NCI-H2227 treated with DMSO at 0.1 percent for 48 hours (cell line): ENCODE results near the gene CARD11.

ENCODE experiments used
- DNase-seq: peaks from one replicate; lab custom pipeline; 2025; lab: John Stamatoyannopoulos, UW

The CARD11 gene

DNA sequence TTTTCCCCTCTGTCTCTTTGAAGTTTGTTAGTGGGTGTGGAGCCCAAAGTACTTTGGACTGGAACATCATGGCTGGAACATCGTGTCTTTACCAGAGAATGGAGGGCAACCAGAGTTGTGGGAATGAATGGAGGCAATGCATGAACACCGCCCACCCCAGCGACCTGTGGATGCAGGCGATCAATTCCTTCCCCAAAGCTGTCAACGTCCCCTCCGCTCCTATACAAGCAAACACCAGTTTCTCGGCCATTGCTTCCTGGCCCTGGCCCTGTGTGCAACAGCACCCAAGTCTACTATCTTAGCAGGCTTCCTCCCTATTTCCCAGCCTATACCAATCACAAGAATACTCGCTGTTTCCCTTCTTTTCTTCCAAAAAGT, 62.6 kb downstream of the CARD11 start:
- no peak for DNase-seq

DNA sequence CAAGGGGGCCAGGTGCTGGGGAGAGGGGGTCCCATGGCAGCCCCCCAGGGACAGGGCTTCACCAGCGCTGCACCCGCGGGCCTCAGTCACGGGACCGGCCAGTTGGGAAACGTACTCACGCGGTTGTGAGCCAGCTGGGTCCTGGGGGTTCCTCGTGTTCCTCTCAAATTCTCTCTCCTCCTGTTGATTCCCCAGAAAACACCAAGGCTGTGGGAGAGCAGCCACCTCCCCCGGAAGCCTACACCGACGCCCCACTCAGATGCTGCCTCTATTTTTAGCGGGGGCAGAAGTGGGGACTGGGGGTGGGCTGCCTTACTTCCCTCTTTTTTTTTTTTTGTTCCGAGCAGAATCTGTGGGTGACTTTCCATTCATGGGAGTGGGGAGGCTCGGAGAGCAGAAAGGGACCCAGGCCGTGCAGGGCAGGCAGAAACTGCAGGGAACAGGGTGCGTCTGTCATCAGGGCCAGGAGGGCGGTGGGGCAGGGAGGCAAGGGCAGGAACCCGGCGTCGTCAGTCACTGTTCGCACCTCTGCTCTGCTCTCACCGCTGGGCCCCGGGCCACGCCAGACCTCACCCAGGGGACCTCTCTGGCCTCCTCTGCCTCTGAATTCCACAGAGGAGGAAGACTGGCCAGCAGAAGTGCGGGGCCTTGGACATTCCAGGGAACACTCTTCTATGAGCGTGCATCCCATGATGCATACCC, 63.1 kb downstream of the CARD11 start:
- DNase-seq = no peak

DNA sequence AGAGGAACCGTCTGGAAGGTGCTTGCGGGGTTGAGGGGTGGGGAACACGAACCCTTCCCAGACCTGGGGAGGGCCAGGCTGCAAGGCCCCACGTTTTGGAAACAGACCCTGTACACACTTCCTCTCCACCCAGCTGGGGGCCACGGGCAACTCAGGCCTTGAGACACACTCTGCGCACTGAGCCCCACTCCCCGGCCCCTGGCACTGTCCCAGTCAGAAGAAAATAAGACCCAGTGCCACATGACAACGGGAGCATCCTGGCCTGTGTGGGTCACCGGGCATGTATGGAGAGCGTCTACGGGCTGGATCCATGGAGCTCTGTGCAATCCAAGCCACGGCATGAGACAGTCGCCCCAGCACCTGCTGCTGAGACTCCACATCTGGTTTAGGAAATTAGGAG, 63.7 kb downstream of the CARD11 start:
- no peak for DNase-seq

DNA sequence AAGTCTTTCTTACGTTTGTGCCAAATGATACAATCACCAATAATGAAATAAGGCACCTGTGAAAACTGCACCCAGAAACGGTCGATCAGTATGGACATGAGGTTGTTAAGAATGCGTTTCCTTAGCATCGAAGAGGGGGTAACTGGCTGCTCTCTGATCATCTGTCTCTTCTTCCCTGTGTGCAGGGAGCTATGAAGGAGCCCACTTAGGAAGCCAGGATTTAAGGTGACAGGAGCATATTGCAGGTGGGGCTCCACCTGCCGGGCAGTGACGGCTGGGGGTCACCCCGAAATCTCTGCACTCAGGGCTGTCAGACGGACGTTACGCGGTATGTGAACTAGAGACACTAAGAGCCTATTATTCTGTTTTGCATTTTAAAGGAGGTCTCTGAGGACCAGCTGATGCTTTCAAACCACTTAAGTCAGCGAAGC, 64.5 kb downstream of the CARD11 start:
- DNase-seq = no peak

DNA sequence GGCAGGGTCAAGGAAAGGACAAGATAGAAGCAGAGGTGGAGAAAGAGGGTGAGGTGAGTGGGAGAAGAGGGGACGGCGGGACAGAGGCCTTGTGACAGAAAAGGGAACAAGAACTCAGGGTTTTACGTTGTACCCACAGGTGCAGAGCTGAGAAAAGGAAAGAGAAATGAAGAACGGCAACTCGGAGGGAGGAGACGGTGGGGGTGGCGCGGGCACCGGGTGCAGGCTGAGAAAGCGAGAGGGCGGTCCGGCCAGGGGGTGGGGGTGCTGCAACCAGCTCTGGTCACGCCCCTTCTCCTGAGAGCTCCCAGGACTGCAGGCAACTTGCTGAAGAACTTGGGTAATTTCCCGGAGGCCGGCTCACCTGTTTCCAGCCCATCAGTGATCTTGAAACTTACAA, 65.3 kb downstream of the CARD11 start:
- DNase-seq = no peak

DNA sequence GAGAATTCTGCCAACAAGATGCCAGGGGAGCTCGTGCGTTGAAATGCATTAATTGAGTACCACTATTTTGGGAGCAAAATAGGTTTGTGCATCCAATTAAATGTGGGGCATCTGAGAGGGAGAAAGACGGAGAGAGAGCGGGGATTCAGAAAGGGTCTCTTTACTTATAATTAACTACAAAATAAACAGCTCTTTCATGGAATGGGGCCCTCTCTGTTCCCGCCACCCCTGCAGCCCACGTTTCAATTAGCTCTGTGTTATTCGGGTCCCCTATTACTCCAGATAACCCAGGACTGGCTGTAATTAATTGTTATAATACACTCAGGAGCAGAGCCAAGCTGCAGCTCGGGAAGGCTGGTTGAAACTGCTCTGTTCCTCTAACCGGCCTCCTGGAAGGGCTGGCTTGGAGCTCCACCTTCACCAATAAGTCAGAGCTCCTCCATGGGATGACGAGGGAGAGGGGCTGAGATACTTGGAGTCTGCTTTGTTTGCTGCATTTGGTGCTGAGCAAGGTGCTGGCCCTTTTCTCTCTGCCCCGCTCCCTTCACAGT, 67.8 kb downstream of the CARD11 start:
- no peak for DNase-seq

DNA sequence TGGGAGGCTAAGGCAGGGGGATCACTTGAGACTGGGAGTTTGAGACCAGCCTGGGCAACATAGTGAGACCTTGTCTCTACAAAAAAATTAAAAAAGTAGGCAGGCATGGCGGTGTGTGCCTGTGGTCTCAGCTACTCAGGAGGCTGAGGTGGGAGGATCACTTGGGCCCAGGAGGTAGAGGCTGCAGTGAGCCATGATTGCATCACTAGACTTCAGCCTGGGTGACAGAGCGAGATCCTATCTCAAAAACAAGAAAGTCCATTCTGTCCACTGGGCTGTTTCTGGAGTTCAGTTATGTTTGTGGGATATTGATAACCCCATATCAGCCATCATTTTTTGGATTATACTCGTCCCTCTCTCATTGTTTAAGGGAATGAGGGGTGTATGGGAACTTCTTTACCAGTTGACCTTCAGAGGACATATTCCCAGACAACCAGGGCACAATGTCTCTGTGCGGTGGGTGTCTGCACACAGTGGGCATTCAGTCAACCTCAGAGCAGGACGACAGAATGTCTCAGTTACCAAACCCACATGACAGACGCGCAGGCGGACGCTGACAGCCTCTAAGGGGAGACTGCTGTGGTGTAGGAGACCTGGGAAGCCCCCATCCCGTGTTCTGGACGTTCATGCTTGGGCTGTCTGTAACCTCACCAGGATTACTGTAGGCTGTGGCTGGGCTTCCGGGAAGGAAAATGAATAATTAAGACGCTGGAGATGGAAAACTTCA, 69.4 kb downstream of the CARD11 start:
- no peak for DNase-seq

DNA sequence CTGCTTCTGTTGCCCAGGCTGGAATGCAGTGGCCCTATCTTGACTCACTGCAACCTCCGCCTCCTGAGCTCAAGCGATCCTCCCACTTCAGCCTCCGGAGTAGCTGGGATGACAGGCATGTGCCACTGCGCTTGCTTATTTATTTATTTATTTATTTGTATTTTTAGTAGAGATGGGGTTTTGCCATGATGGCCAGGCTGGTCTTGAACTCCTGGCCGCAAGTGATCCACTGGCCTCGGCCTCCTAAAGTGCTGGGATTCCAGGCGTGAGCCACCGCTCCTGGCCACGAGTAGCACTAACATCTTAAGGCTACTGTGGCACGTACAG, 70.9 kb downstream of the CARD11 start:
- DNase-seq = no peak

DNA sequence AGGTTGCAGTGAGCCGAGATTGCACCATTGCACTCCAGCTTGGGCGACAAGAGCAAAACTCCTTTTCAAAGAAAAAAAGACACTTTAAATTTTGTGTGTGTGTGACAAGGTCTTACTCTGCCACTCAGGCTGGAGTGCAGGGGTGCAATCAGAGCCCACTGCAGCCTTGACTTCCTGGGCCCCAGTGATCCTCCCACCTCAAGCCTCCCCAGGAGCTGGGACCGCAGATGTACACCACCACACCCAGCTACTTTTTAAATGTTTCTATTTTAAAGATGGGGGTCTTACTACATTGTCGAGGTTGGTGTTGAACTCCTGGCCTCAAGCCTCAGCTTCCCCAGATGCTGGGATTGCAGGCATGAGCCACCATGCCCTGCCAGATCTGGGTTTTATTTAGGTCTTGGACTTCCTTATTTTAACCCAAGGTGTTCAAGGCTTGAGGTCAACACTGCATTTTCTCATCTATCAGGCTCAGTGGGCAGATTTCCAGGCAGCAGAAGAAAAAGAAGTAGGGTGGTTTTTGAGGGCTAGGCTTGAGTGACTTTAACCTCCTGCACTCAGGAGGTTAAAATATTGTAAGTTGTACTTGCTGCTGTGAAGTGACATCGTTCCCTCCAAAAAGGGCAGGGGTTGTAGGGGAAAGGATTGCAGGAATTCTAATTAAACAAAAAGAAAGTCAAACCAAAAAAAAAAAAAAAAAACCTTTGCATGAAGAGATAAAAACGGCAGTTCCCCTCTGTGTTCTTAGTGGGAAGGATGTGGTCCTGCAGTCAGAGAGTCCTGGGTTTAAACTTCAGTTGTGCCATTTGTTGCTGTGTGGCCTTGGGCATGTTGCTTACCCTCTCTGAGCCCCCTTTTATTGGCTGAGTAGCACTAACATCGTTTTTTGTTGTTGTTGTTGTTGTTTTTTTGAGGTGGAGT, 71.5 kb downstream of the CARD11 start:
- DNase-seq = no peak

DNA sequence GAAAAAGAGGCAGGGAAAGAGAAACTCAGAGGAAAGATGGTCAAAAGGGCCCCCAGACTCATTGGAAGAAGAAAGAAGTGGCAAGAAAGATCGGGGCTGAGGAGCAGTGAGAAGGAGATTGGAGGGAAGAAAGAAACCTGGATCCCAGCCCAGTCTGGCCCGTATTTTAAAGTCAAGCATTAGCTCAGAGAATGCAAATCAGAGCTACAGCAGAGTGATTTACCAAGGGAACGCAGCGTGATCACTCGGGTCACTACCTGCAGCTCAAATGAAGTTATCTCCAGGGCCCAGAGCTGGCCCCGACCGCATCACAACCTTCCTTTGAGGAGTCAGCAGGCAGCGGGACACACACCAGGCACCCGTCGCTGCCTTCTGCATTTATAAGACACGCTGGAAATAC, 72.8 kb downstream of the CARD11 start:
- DNase-seq = no peak

DNA sequence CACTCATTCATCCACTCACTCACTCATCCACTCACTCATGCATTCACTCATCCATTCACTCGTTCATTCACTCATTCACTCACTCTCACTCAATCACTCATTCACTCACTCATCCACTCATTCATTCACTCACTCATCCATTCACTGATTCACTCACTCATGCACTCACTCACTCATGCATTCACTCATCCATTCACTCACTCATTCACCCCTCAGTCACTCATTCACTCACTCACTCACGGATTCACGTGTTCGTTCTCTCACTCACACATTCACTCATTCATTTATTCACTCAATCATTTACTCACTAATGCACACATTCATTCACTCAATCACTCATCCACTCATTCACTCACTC, 73.4 kb downstream of the CARD11 start:
- DNase-seq = no peak

DNA sequence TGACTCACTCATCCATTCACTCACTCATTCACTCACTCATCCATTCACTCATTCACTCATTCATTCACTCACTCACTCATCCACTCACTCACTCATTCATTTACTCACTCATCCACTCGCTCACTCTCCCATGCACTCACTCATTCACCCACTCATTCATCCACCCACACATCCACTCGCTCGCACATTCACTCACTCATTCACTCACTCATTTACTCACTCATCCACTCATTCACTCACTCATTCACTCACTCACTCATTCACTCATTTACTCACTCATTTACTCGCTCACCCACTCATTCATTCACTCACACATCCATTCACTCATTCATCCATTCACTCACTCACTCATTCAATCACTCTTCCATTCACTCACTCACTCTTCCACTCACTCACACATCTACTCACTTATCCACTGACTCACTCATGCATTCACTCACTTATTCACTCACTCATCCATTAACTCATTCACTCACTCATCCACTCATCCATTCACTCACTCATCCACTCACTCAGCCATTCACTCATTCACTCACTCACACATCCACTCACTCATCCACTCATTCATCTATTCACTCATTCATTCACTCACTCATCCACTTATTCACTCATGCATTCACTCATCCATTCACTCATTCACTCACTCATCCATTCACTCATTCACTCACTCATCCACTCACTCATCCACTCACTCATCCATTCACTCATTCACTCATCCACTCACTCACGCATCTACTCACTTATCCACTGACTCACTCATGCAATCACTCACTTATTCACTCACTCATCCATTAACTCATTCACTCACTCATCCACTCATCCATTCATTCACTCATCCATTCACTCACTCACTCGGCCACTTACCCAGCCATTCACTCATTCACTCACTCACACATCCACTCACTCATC, 74.0 kb downstream of the CARD11 start:
- DNase-seq = no peak

DNA sequence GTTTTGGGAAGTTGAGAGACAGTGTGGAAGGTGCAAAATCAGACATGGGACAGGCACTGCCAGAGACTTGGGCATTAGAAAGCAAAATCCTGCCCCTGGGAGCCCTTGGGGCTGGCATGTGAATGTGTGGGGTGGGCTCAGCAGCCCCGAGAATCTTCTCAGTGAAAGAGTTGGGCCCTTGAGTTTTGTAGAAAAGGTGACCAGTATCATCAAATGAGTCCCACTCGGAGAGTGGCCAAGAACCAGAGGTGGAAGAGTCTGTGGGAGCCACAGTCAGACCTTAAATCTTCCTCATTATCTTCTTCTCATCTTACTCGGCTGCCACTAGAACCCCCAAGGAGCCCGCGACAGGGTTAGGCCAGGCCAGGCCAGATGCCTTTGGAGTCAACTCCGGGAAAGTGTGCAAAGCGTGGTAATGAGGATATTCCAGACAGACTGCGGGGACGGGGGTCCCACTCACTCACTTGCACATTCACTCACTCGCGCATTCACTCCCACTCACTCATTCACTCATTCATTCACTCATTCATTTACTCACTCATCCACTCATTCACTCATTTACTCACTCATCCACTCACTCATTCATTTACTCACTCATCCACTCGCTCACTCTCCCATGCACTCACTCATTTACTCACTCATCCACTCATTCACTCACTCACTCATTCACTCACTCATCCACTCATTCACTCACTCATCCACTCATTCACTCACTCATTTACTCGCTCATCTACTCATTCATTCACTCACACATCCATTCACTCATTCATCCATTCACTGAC, 74.9 kb downstream of the CARD11 start:
- no peak for DNase-seq

DNA sequence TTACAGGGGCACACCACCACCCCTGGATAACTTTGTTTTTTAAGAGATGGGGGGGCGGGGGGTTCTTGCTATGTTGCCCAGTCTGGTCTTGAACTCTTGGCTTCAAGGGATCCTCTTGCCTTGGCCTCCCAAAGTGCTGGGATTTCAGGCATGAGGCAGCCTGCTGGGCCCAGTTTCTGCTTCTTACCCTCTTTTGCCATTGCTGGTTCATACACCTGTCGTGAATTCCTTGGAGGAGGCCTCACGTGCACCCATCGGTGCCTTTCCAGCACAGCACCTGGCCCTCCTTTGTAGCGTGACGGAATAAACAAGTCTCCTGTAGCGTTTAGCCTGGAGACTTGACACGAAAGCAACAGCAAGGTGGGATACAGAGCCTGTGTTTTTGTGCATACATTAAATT, 75.5 kb downstream of the CARD11 start:
- no peak for DNase-seq

DNA sequence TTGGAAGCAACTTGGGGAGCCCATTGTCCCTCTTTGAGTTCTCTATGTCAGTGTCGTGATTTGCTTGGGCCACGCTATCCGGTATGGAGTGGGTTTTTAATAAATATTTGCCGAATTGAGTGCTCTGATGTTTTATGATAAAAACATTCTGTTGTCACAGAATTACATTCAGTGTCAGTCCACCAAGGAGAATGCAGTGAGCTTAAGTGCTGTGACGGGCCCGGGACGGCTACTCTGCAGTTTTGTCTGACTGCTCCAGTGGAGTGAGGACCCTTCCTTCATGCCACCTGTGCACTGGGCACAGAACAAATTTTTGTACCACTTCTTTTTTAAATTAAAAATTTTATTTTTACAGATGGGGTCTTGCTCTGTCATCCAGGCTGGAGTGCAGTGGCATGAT, 76.0 kb downstream of the CARD11 start:
- DNase-seq = no peak

DNA sequence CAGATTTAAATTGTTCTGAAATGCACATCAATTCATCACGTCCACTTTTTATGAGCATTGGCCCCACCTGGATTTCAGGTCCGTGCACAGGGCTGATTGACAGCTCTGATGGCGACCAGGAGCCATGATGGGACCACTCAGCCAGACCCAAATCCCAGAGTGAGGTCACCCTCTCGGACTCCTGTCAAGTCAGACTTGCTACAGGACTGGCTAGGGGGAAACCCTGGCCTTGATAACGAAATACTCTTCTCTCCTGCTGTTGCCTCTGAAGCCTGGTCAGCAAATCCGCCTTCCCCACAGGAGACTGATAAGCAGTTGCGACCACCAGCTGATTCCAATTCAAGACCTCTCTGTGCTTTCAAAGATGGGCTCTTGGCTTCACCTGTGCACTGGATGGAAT, 76.4 kb downstream of the CARD11 start:
- DNase-seq = no peak

DNA sequence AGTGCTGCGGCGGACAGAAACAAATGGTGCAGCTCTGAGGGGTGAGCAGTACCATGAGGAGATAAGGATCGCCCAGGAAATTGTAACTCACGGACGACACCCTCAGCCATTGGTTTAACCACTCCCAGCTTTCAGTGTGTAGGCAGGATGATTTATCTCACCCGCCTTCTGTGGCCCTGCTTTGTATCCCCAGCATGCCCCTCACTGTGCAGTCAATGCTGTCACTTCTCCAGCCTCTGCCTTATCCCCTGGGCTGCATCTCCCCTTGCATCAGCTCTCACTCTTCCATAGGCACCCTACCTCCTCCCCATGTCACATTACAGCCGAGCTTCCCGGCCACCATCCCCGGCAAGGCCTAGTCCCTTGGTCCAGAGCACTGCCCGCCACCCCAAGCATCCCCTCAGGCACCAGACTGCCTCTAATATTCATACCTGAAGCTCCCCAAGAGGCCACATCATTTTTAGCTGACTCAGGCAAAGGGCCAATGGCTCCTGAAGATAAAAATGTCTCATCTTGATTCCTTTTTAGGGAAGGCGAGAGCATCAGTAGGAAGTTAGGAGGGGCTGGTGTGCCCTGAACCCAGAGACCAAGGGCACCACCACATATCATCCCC, 77.1 kb downstream of the CARD11 start:
- no peak for DNase-seq

DNA sequence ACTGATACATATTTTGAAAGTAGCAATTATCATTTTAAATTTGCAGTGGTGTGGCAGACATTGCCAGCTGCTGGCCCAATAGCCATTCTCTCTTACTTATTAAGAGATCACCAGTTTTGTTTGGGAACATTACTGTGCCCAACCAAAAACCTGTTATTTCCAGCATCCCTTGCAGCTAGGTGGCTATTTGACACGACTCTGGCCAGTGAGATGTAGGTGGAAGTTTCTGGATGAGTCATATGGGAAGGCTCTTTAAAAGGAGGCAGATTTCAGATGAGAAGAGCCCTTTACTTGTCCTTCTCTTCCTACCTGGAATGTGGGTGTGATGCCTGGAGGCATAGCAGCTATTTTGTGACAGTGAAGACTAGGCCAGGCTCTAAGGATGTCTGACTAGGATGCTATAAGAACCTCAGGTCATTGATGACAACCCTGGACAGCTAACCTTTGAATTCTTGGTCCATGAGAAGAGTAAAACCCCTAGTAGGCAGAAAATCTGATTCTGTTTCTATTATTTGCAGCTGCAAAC, 77.9 kb downstream of the CARD11 start:
- DNase-seq = no peak

DNA sequence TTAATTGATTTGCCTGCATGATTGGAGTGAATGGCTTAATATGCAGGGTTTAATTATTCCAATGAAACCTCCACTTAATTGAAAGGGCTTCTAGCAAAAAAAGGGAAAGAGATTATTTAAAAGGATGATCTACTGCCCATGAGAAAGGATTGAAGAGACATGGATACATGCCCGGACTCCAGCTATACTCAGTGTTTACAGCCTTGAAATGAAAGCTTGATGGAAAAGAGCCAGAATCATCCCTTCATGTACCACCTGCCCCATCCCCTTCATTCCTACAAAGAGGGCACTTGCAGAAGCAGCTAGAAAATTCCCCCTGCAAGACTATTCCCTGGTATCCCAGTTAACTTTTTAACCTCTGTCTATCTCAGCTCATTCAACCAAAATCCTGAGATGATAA, 78.4 kb downstream of the CARD11 start:
- DNase-seq = no peak

DNA sequence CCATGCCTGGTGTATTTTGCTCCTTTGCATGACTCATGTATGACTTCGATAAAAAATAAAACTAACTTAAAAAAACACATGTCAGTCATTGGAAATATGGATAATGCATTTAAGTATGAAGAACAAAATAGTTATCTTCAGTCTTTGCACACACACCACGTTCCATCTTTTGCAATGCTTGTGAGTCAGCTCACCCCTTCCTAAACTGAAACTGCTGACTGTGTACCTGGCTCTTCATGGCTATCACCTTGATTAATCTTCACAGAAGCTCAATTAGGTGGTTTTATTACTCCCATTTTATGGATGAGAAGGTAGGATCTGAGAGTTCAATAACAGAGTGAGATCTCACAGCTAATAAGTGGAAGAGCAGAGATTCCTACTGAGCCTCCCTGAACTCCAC, 79.5 kb downstream of the CARD11 start:
- DNase-seq = no peak
